Measurements from ENCODE around the gene SCAMP5.

DNA sequence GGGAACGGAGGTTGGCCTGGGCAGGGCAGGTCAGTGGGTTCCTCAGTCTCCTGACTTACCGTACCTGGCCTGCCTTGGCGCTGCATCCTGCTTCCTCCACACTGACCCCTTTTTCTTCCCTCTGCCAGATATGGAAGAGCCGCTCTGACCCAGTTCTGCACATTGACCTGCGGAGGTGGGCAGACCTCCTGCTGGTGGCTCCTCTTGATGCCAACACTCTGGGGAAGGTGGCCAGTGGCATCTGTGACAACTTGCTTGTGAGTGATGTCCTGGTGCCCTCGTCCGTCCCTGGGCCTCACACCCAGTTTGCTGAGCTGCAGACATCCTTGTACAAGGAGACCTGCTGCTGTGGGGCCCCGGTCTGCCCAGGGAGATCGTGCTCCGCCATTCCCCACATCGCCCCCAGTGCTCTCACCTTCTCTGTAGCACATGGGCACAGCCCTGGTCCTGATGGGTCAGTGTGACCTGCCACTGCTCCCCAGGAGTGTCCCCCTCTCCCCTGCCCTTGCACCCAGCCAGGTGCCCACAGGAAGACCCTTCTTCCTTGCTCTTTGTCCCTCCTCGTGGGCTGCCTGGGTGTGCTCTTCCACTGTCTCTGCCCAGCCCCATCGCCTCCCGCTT, 49.0 kb downstream of the SCAMP5 start:
- no peak for TF ChIP-seq ZNF263 (CRISPR knock-in tag; IDR thresholded peaks at IDR 0.05; ENCODE audit: low read depth)
- TF ChIP-seq, protein P1, sequence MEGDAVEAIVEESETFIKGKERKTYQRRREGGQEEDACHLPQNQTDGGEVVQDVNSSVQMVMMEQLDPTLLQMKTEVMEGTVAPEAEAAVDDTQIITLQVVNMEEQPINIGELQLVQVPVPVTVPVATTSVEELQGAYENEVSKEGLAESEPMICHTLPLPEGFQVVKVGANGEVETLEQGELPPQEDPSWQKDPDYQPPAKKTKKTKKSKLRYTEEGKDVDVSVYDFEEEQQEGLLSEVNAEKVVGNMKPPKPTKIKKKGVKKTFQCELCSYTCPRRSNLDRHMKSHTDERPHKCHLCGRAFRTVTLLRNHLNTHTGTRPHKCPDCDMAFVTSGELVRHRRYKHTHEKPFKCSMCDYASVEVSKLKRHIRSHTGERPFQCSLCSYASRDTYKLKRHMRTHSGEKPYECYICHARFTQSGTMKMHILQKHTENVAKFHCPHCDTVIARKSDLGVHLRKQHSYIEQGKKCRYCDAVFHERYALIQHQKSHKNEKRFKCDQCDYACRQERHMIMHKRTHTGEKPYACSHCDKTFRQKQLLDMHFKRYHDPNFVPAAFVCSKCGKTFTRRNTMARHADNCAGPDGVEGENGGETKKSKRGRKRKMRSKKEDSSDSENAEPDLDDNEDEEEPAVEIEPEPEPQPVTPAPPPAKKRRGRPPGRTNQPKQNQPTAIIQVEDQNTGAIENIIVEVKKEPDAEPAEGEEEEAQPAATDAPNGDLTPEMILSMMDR (IDR thresholded peaks at IDR 0.05): no peak

Data from WTC11 (cell line).